Measurements from ENCODE around the gene DCDC2C.

- TF ChIP-seq CTCF (IDR thresholded peaks at IDR 0.05; ENCODE audit: borderline replicate concordance, extremely low read depth, low read length, poor library complexity, severe bottlenecking), result no peak
- TF ChIP-seq EZH2 (IDR thresholded peaks at IDR 0.05; ENCODE audit: borderline replicate concordance, low read depth, low read length, severe bottlenecking), result no peak
These were observed 27.7 kb upstream of the DCDC2C start for GRCh38 chr2:3675687-3676086.
